Measurements from ENCODE around the gene MPO. TPM values are rescaled to one million over a fixed set of nuclear protein-coding genes. Genes with fewer than 3 reads are reported as not detected.

The MPO gene
- total RNA-seq, 2 experiments from 2014 or later: not detected

DNA sequence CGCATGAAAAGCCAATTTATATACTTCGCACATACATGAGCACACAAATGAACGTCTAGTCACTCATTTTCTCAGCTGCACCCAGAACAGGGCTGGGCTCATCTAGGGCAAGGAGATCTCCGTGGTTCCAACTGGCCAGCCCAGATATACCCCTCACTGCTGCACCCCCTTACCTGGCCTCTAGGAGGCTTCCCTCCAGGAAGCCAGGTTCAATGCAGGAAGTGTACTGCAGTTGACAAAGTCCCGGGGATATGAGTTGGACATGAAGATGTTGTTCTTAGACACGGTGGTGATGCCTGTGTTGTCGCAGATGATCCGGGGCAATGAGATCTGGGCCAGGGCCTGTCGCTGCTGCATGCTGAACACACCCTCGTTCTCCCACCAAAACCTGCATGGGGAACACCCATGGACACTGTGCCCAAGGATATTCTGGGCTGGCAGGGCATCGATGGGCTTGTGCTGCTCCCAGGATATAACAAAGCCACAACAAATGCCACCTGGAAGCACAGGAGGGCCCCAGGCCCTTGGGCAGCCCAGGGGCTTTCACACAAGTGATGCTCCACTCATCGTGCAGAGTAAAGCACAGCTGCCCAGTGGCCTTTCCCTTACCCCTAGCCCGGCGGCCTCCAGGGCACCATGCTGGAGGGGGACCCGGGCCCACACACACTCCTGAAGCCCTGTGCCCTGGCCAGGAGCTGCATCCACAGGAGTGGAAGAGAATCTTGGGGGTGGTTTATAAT is 10.1 kb downstream of the MPO start:
- H3K27ac Mint-ChIP-seq: no peak overlapping the region
- H3K4me3 Mint-ChIP-seq: no peak overlapping the region
- ChIA-PET POLR2A (no interaction called here), CTCF (no interaction called here)
- no peaks in the 10 kb centered on the region for H3K9me3 Mint-ChIP-seq
- H3K27me3 Mint-ChIP-seq: peaks cover 5% of the 10 kb centered on the region
- no peaks in the 10 kb centered on the region for H3K36me3 Mint-ChIP-seq (ENCODE audit: low read depth)
- H3K4me1 Mint-ChIP-seq: no peaks in the 10 kb centered on the region
- DNase-seq: no peak

GRCh38 chr17:58269557-58270291 is 11.0 kb downstream of the MPO start:
- H3K4me1 Mint-ChIP-seq: no peaks in the 10 kb centered on the region
- H3K4me3 Mint-ChIP-seq: no peak overlapping the region
- H3K9me3 Mint-ChIP-seq: no peaks in the 10 kb centered on the region
- ChIA-PET CTCF (interaction anchor here (1.1 kb wide), 1 partner anchor 20 kb away, joined by 3 read pairs; no protein-coding TSS in a partner anchor), POLR2A (no interaction called here)
- no peaks in the 10 kb centered on the region for H3K36me3 Mint-ChIP-seq (ENCODE audit: low read depth)
- no peak for DNase-seq
- H3K27me3 Mint-ChIP-seq: peaks cover 9% of the 10 kb centered on the region
- H3K27ac Mint-ChIP-seq: no peak overlapping the region

GRCh38 chr17:58268774-58269556 is 11.8 kb downstream of the MPO start:
- Mint-ChIP-seq H3K9me3 (no peaks in the 10 kb centered on the region), H3K4me1 (no peaks in the 10 kb centered on the region), H3K27ac (no peak overlapping the region), H3K4me3 (no peak overlapping the region), H3K27me3 (peaks cover 15% of the 10 kb centered on the region), H3K36me3 (ENCODE audit: low read depth) (no peaks in the 10 kb centered on the region)
- CTCF ChIA-PET: interaction anchor here (1.1 kb wide), 1 partner anchor 19 kb away, joined by 3 read pairs; no protein-coding TSS in a partner anchor
- no peak for DNase-seq
- POLR2A ChIA-PET: no interaction called here

GRCh38 chr17:58268326-58268725 is 12.4 kb downstream of the MPO start:
- Mint-ChIP-seq H3K9me3 (no peaks in the 10 kb centered on the region), H3K27me3 (peaks cover 21% of the 10 kb centered on the region), H3K27ac (no peak overlapping the region), H3K4me3 (no peak overlapping the region), H3K4me1 (no peaks in the 10 kb centered on the region), H3K36me3 (ENCODE audit: low read depth) (no peaks in the 10 kb centered on the region)
- DNase-seq: no peak
- POLR2A ChIA-PET: no interaction called here
- CTCF ChIA-PET: interaction anchor here (0.6 kb wide), 1 partner anchor 60 kb away, joined by 4 read pairs; no protein-coding TSS in a partner anchor

GRCh38 chr17:58267347-58268324 is 13.1 kb downstream of the MPO start:
- DNase-seq: no peak
- H3K9me3 Mint-ChIP-seq: no peaks in the 10 kb centered on the region
- POLR2A ChIA-PET: no interaction called here
- no peaks in the 10 kb centered on the region for H3K36me3 Mint-ChIP-seq (ENCODE audit: low read depth)
- H3K27me3 Mint-ChIP-seq: peaks cover 27% of the 10 kb centered on the region
- H3K4me1 Mint-ChIP-seq: no peaks in the 10 kb centered on the region
- no peak overlapping the region for H3K27ac Mint-ChIP-seq
- CTCF ChIA-PET: interaction anchor here (0.6 kb wide), 1 partner anchor 59 kb away, joined by 4 read pairs; no protein-coding TSS in a partner anchor
- H3K4me3 Mint-ChIP-seq: no peak overlapping the region

- no peak for DNase-seq
- H3K4me1 Mint-ChIP-seq: no peaks in the 10 kb centered on the region
- H3K4me3 Mint-ChIP-seq: no peak overlapping the region
- ChIA-PET POLR2A (no interaction called here), CTCF (interaction anchor here (0.6 to 1.0 kb wide), 2 partner anchors 17 to 145 kb away, joined by 3 to 4 read pairs; no protein-coding TSS in a partner anchor)
- peaks cover 40% of the 10 kb centered on the region for H3K27me3 Mint-ChIP-seq
- H3K27ac Mint-ChIP-seq: no peak overlapping the region
- H3K9me3 Mint-ChIP-seq: no peaks in the 10 kb centered on the region
- H3K36me3 Mint-ChIP-seq (ENCODE audit: low read depth): no peaks in the 10 kb centered on the region
Observed at GRCh38 chr17:58265902-58266875, 14.5 kb downstream of the MPO start.

DNA sequence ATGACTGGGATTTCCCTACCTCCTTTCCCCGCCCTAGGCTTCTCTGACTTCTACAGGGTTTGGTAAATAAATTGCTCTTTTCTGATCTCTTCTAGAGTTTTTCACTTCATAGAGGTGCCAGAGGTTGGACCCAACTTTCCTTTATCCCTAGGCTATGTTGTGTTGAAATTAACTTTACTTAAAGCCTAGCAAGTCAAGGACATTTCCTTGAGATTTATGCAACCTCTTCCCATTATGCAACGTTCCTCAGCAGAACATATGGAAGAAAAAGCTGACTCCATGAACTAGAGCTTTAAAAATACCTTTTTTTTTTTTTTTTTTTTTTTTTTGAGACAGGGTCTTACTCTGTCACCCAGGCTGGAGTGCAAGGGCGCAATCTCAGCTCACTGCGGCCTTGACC is 15.5 kb downstream of the MPO start:
- H3K4me3 Mint-ChIP-seq: no peak overlapping the region
- ChIA-PET POLR2A (no interaction called here), CTCF (interaction anchor here (0.6 kb wide), 1 partner anchor 146 kb away, joined by 3 read pairs; no protein-coding TSS in a partner anchor)
- H3K27ac Mint-ChIP-seq: no peak overlapping the region
- H3K27me3 Mint-ChIP-seq: peaks cover 48% of the 10 kb centered on the region
- no peaks in the 10 kb centered on the region for H3K4me1 Mint-ChIP-seq
- no peaks in the 10 kb centered on the region for H3K9me3 Mint-ChIP-seq
- DNase-seq: no peak
- no peaks in the 10 kb centered on the region for H3K36me3 Mint-ChIP-seq (ENCODE audit: low read depth)

GRCh38 chr17:58264407-58265103 is 16.2 kb downstream of the MPO start:
- Mint-ChIP-seq H3K27me3 (peaks cover 51% of the 10 kb centered on the region), H3K4me1 (no peaks in the 10 kb centered on the region), H3K9me3 (no peaks in the 10 kb centered on the region), H3K27ac (no peak overlapping the region), H3K4me3 (no peak overlapping the region), H3K36me3 (ENCODE audit: low read depth) (no peaks in the 10 kb centered on the region)
- ChIA-PET CTCF (no interaction called here), POLR2A (no interaction called here)
- DNase-seq: no peak

DNA sequence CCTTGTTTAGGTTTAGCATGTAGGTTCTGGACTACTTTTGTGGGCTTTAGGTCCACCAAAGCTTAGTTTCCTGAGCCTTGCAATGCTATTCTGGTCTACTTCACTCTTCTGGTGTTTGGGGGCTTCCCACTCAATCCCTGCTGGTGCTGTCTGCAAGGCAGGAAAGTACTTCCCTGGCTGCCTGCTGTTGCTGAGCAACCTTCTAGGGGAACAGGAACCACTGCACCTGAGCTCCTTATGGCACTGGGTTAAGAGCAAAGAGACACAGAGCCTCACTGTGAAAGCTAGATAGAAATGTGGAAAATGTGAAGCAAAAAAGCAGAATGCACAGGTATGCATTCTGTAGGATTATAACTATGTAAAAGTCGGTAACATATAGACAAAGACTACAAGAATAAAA is 17.0 kb downstream of the MPO start:
- no peak for DNase-seq
- Mint-ChIP-seq H3K9me3 (no peaks in the 10 kb centered on the region), H3K4me3 (no peak overlapping the region), H3K36me3 (ENCODE audit: low read depth) (no peaks in the 10 kb centered on the region), H3K27ac (no peak overlapping the region), H3K4me1 (no peaks in the 10 kb centered on the region), H3K27me3 (peaks cover 57% of the 10 kb centered on the region)
- ChIA-PET POLR2A (interaction anchor here (0.6 kb wide), 1 partner anchor 68 kb away, joined by 3 read pairs; no protein-coding TSS in a partner anchor), CTCF (no interaction called here)

DNA sequence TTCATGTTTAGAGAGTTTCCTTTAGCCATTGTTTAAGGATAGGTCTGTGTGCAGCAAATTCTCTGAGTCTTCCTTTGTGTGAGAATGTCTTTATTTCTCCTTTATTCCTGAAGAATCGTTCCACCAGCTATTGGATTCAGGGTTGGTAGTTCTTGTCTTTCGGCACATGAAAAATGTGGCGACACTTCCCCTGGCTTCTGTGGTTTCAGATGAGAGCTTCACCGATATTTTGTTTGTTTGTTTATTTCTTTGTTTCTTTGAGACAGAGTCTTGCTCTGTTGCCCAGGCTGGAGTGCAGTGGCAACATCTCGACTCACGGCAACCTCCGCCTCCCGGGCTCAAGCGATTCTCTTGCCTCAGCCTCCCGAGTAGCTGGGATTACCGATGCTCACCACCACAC is 18.6 kb downstream of the MPO start:
- Mint-ChIP-seq H3K4me1 (no peaks in the 10 kb centered on the region), H3K4me3 (no peak overlapping the region), H3K36me3 (ENCODE audit: low read depth) (no peaks in the 10 kb centered on the region), H3K27me3 (peaks cover 72% of the 10 kb centered on the region), H3K9me3 (no peaks in the 10 kb centered on the region), H3K27ac (no peak overlapping the region)
- POLR2A ChIA-PET: no interaction called here
- no peak for DNase-seq
- CTCF ChIA-PET: no interaction called here

- no peaks in the 10 kb centered on the region for H3K9me3 Mint-ChIP-seq
- H3K4me1 Mint-ChIP-seq: peaks cover 4% of the 10 kb centered on the region
- H3K27me3 Mint-ChIP-seq: peaks cover 53% of the 10 kb centered on the region
- ChIA-PET POLR2A (no interaction called here), CTCF (no interaction called here)
- H3K36me3 Mint-ChIP-seq (ENCODE audit: low read depth): no peaks in the 10 kb centered on the region
- no peak overlapping the region for H3K4me3 Mint-ChIP-seq
- H3K27ac Mint-ChIP-seq: no peak overlapping the region
- no peak for DNase-seq
Observed at GRCh38 chr17:58254803-58255202, 25.9 kb downstream of the MPO start.
